SK-N-SH treated with all-trans-retinoic acid at 6 μM for 48 hours (cell line): ENCODE measurements around the gene ETV6.

Experiments used
- ATAC-seq: fragments of 200-7000 bp; cut with Tn5 transposase; 3 replicates; pipeline ENCODE4 v1.9.1; 2020; ENCODE audit warnings: mild to moderate bottlenecking, moderate library complexity
- ARNTL ChIP-seq: fragments of 450-650 bp; formaldehyde crosslinking; IDR thresholded peaks from 2 replicates; pipeline ENCODE4 v1.5.0; 2020; ENCODE audit warnings: low read depth, mild to moderate bottlenecking, moderate library complexity, borderline replicate concordance
- BACH2 ChIP-seq: fragments of 250-450 bp; sonication (Bioruptor Pico); IDR thresholded peaks from 2 replicates; pipeline ENCODE4 v1.9.0; 2021; ENCODE audit warnings: mild to moderate bottlenecking, borderline replicate concordance
- CSDC2 ChIP-seq: fragments of 250-450 bp; sonication (Bioruptor Pico); IDR thresholded peaks from 2 replicates; pipeline ENCODE4 v1.5.0; 2020; ENCODE audit warnings: mild to moderate bottlenecking, moderate library complexity
- ESRRG ChIP-seq: fragments of 250-450 bp; sonication (Bioruptor Pico); IDR thresholded peaks from 2 replicates; pipeline ENCODE4 v1.6.1; 2021; ENCODE audit warnings: mild to moderate bottlenecking
- GLIS3 ChIP-seq: fragments of 250-450 bp; sonication (Bioruptor Pico); IDR thresholded peaks from 2 replicates; pipeline ENCODE4 v1.5.0; 2020; ENCODE audit warnings: mild to moderate bottlenecking, moderate library complexity
- ISL1 ChIP-seq: fragments of 250-450 bp; sonication (Bioruptor Pico); IDR thresholded peaks from 2 replicates; pipeline ENCODE4 v2.1.2; 2022; ENCODE audit warnings: mild to moderate bottlenecking, moderate library complexity
- POU6F1 ChIP-seq: fragments of 250-450 bp; sonication (Bioruptor Pico); IDR thresholded peaks from 2 replicates; pipeline ENCODE4 v1.8.0; 2021; ENCODE audit warnings: low read depth, mild to moderate bottlenecking, moderate library complexity, borderline replicate concordance
- PPARA ChIP-seq: fragments of 250-450 bp; sonication (Bioruptor Pico); IDR thresholded peaks from 2 replicates; pipeline ENCODE4 v1.5.0; 2020; ENCODE audit warnings: mild to moderate bottlenecking, borderline replicate concordance
- RARB ChIP-seq: fragments of 250-450 bp; sonication (Bioruptor Pico); IDR thresholded peaks from 2 replicates; pipeline ENCODE4 v1.8.0; 2021; ENCODE audit warnings: mild to moderate bottlenecking, moderate library complexity
- SNAI2 ChIP-seq: fragments of 250-450 bp; sonication (Bioruptor Pico); IDR thresholded peaks from 2 replicates; pipeline ENCODE4 v1.5.0; 2020; ENCODE audit warnings: mild to moderate bottlenecking, moderate library complexity
- TCF4 ChIP-seq: fragments of 250-450 bp; sonication (Bioruptor Pico); IDR thresholded peaks from 2 replicates; pipeline ENCODE4 v1.8.0; 2021; ENCODE audit warnings: mild to moderate bottlenecking, moderate library complexity, borderline replicate concordance
- ZC3H10 ChIP-seq: fragments of 250-450 bp; sonication (Bioruptor Pico); IDR thresholded peaks from 2 replicates; pipeline ENCODE4 v1.5.1; 2021; ENCODE audit warnings: mild to moderate bottlenecking, moderate library complexity
- ZFP3 ChIP-seq: fragments of 250-450 bp; sonication (Bioruptor Pico); IDR thresholded peaks from 2 replicates; pipeline ENCODE4 v1.5.0; 2020; ENCODE audit warnings: mild to moderate bottlenecking, moderate library complexity
- ZFP30 ChIP-seq: fragments of 450-650 bp; formaldehyde crosslinking; IDR thresholded peaks from 2 replicates; pipeline ENCODE4 v1.5.0; 2022; ENCODE audit warnings: mild to moderate bottlenecking, moderate library complexity
- ZNF565 ChIP-seq: fragments of 450-650 bp; formaldehyde crosslinking; conservative IDR thresholded peaks from 2 replicates; pipeline ENCODE4 v1.5.0; 2020; ENCODE audit warnings: low read depth, mild to moderate bottlenecking, moderate library complexity
- ZNF70 ChIP-seq: fragments of 450-650 bp; formaldehyde crosslinking; IDR thresholded peaks from 2 replicates; pipeline ENCODE4 v1.5.0; 2020; ENCODE audit warnings: mild to moderate bottlenecking, moderate library complexity
- ZNF8 ChIP-seq: fragments of 450-650 bp; formaldehyde crosslinking; IDR thresholded peaks from 2 replicates; pipeline ENCODE4 v1.5.0; 2020; ENCODE audit warnings: mild to moderate bottlenecking, moderate library complexity
- TF ChIP-seq, protein P1 (sequence below): fragments of 250-450 bp; sonication (Bioruptor Pico); IDR thresholded peaks from 2 replicates; pipeline ENCODE4 v1.5.1; 2020; ENCODE audit warnings: low read depth, mild to moderate bottlenecking, moderate library complexity
- TF ChIP-seq, protein P2 (sequence below): fragments of 250-450 bp; sonication (Bioruptor Pico); IDR thresholded peaks from 2 replicates; pipeline ENCODE4 v1.5.1; 2021; ENCODE audit warnings: mild to moderate bottlenecking, moderate library complexity
- TF ChIP-seq, protein P3 (sequence below): fragments of 250-450 bp; sonication (Bioruptor Pico); IDR thresholded peaks from 2 replicates; pipeline ENCODE4 v1.5.0; 2020; ENCODE audit warnings: mild to moderate bottlenecking, moderate library complexity

Gene ETV6

DNA sequence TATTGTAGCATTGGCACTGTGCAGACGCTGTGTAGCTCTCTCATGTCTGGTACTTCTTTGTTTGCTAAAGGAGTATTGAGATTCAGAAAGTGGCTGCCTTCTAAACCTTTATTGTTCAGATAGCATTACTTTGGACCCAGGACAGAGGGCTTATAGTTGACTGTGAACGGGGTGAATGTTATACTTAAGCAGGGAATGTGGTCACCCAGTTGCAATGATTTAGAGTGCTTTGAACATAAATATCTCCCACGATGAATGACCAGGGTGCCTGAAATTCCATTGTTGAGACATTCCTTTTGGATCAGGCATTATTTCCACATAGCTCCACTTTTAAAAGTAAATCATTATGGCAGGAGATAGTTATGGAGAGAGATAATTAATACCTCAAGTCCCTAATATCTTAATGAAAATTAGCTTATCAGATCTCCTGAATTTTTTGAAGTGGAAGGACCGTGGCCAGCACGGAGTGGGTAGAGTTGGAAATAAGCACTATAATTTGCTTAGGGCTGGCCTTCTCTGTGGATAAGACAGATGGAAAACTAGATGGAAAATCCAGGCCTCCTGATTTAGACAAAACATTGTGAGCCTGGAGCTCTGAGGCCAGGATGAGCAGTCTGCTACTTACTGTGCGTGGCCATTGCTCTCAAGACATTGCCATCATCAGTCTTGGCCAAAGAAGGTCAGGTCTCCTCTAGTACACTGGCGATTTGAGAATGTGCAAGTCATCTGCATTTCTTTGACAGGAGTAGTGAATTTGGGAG lies 114.5 kb downstream of the ETV6 start:
- ATAC-seq = peak; percentile 78
- TF ChIP-seq, protein P1, sequence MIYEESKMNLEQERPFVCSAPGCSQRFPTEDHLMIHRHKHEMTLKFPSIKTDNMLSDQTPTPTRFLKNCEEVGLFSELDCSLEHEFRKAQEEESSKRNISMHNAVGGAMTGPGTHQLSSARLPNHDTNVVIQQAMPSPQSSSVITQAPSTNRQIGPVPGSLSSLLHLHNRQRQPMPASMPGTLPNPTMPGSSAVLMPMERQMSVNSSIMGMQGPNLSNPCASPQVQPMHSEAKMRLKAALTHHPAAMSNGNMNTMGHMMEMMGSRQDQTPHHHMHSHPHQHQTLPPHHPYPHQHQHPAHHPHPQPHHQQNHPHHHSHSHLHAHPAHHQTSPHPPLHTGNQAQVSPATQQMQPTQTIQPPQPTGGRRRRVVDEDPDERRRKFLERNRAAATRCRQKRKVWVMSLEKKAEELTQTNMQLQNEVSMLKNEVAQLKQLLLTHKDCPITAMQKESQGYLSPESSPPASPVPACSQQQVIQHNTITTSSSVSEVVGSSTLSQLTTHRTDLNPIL (CRISPR knock-in tag) = peak; percentile 69; the same call in 1 of the 2 replicates
- TF ChIP-seq ARNTL (no peak), ZC3H10 (CRISPR knock-in tag) (0 out of 2 replicates have a peak, but pooled peaks have one; percentile 31), ESRRG (CRISPR knock-in tag) (no peak), PPARA (CRISPR knock-in tag) (no peak), ZNF8 (CRISPR knock-in tag) (no peak), SNAI2 (CRISPR knock-in tag) (no peak), ZNF565 (no peak), ZFP3 (CRISPR knock-in tag) (no peak), GLIS3 (CRISPR knock-in tag) (peak; percentile 36; the same call in 1 of the 2 replicates), TCF4 (CRISPR knock-in tag) (no peak), RARB (CRISPR knock-in tag) (no peak), CSDC2 (CRISPR knock-in tag) (no peak), POU6F1 (CRISPR knock-in tag) (no peak), ISL1 (CRISPR knock-in tag) (peak; percentile 93), ZFP30 (CRISPR knock-in tag) (no peak)
- TF ChIP-seq, protein P2, sequence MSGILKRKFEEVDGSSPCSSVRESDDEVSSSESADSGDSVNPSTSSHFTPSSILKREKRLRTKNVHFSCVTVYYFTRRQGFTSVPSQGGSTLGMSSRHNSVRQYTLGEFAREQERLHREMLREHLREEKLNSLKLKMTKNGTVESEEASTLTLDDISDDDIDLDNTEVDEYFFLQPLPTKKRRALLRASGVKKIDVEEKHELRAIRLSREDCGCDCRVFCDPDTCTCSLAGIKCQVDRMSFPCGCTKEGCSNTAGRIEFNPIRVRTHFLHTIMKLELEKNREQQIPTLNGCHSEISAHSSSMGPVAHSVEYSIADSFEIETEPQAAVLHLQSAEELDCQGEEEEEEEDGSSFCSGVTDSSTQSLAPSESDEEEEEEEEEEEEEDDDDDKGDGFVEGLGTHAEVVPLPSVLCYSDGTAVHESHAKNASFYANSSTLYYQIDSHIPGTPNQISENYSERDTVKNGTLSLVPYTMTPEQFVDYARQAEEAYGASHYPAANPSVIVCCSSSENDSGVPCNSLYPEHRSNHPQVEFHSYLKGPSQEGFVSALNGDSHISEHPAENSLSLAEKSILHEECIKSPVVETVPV (CRISPR knock-in tag) = no peak
- TF ChIP-seq, protein P3, sequence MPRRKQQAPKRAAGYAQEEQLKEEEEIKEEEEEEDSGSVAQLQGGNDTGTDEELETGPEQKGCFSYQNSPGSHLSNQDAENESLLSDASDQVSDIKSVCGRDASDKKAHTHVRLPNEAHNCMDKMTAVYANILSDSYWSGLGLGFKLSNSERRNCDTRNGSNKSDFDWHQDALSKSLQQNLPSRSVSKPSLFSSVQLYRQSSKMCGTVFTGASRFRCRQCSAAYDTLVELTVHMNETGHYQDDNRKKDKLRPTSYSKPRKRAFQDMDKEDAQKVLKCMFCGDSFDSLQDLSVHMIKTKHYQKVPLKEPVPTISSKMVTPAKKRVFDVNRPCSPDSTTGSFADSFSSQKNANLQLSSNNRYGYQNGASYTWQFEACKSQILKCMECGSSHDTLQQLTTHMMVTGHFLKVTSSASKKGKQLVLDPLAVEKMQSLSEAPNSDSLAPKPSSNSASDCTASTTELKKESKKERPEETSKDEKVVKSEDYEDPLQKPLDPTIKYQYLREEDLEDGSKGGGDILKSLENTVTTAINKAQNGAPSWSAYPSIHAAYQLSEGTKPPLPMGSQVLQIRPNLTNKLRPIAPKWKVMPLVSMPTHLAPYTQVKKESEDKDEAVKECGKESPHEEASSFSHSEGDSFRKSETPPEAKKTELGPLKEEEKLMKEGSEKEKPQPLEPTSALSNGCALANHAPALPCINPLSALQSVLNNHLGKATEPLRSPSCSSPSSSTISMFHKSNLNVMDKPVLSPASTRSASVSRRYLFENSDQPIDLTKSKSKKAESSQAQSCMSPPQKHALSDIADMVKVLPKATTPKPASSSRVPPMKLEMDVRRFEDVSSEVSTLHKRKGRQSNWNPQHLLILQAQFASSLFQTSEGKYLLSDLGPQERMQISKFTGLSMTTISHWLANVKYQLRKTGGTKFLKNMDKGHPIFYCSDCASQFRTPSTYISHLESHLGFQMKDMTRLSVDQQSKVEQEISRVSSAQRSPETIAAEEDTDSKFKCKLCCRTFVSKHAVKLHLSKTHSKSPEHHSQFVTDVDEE = no peak

GRCh38 chr12:11764837-11765236 lies 115.4 kb downstream of the ETV6 start:
- no peak for ATAC-seq
- TF ChIP-seq, protein P3 = no peak
- TF ChIP-seq, protein P2 (CRISPR knock-in tag) = no peak
- TF ChIP-seq ZC3H10 (CRISPR knock-in tag) (no peak), ZNF565 (no peak), ISL1 (CRISPR knock-in tag) (no peak), ARNTL (no peak), ESRRG (CRISPR knock-in tag) (no peak), BACH2 (CRISPR knock-in tag) (no peak), ZNF70 (CRISPR knock-in tag) (no peak), RARB (CRISPR knock-in tag) (no peak), CSDC2 (CRISPR knock-in tag) (no peak), ZFP3 (CRISPR knock-in tag) (no peak)
